Stimulated activated CD4-positive, alpha-beta T cell treated with anti-CD3 and anti-CD28 coated beads, Interleukin-15, amount 100 ng/mL, for 48 hours (primary cell): ENCODE results near the gene MTA2.
A peak's percentile ranks its signal among the peaks of the same experiment; 100 is the strongest.

Experiments
- DNase-seq, 2 donors: peaks; one replicate each; pipeline ENCODE4 v3.0.0-alpha.2; 2020; ENCODE audit warnings: low read depth in 2 of 2

MTA2 gene

GRCh38 chr11:62546929-62547625 lies 54.6 kb downstream of the MTA2 start:
- no peak for DNase-seq

GRCh38 chr11:62546244-62546928 lies 55.3 kb downstream of the MTA2 start, which contains the start of gene AHNAK:
TSS of gene AHNAK (minus strand) at chr11:62546806. CDS start at chr11:62536098, 10,708 bp downstream.
- DNase-seq: peak in 1 of 2 donors; percentile 62

GRCh38 chr11:62545437-62546243 lies 56.0 kb downstream of the MTA2 start:
- DNase-seq: no peak

- DNase-seq: no peak
These were observed 56.9 kb downstream of the MTA2 start for GRCh38 chr11:62544581-62545436.

- no peak for DNase-seq
These were observed 57.8 kb downstream of the MTA2 start for GRCh38 chr11:62543680-62544444.
